ENCODE data around the gene SLC4A7. TPM values are rescaled to one million over a fixed set of nuclear protein-coding genes. Genes with fewer than 3 reads are reported as not detected.

Gene SLC4A7
- total RNA-seq, 5 donors from 2014 or later (not counting 1 experiment from before 2014, with no cell fraction given), result 47.4 to 66.4 (median 55.5) TPM

- CTCF ChIA-PET, result interaction anchor here (0.5 to 1.5 kb wide), 6 partner anchors 12 to 273 kb away, joined by 3 to 6 read pairs (median 3); no protein-coding TSS in a partner anchor
- H3K4me1 Mint-ChIP-seq, result peaks cover 47 to 49% (median 48%) of the 10 kb centered on the region in 3 donors
- Histone ChIP-seq H3K4me3 (ENCODE audit: control insufficient read depth in 1 of 2, extremely low read depth in 1 of 2, low read length in 1 of 2) (peak overlapping the region; percentile 82 to 97), H3K9me3 (no peaks in the 10 kb centered on the region), H3K27ac (ENCODE audit: low read length) (peak overlapping the region; percentile 71), H3K27me3 (replicated peaks in 1 of 2; ENCODE audit: control insufficient read depth in 2 of 2, extremely low read depth in 1 of 2, insufficient read depth in 2 of 2, low read length in 1 of 2) (no peaks in the 10 kb centered on the region), H3K4me1 (ENCODE audit: control insufficient read depth in 1 of 2, extremely low read depth in 1 of 2, insufficient read depth in 2 of 2, low read length in 2 of 2) (peaks cover 28 to 42% of the 10 kb centered on the region in 2 experiments), H3K36me3 (ENCODE audit: control insufficient read depth in 2 of 2, extremely low read depth in 1 of 2, insufficient read depth in 1 of 2, low read length in 1 of 2) (no peaks in the 10 kb centered on the region)
- ATAC-seq (replicated peaks in 1 of 4) (peak; percentile 1 to 15 (median 5)), DNase-seq (peak in 24 of 35 experiments; percentile 3 to 56 (median 12))
- H3K27ac Mint-ChIP-seq, result peak overlapping the region; percentile 96 to 97
- POLR2A ChIA-PET, result interaction anchor here in 1 of 2 donors (1.0 kb wide), 1 partner anchor 8 kb away, joined by 4 read pairs; no protein-coding TSS in a partner anchor
- no peaks in the 10 kb centered on the region for H3K27me3 Mint-ChIP-seq
- H3K36me3 Mint-ChIP-seq, result no peaks in the 10 kb centered on the region
- H3K9me3 Mint-ChIP-seq, result no peaks in the 10 kb centered on the region
- WGBS (ENCODE audit: insufficient coverage), result under 1% methylated on average over 58 of the region's 75 CpGs
- peak overlapping the region; percentile 99 to 100 (median 100) for H3K4me3 Mint-ChIP-seq
These were observed 818 bp downstream of the SLC4A7 start for GRCh38 chr3:27483117-27484014.

DNA sequence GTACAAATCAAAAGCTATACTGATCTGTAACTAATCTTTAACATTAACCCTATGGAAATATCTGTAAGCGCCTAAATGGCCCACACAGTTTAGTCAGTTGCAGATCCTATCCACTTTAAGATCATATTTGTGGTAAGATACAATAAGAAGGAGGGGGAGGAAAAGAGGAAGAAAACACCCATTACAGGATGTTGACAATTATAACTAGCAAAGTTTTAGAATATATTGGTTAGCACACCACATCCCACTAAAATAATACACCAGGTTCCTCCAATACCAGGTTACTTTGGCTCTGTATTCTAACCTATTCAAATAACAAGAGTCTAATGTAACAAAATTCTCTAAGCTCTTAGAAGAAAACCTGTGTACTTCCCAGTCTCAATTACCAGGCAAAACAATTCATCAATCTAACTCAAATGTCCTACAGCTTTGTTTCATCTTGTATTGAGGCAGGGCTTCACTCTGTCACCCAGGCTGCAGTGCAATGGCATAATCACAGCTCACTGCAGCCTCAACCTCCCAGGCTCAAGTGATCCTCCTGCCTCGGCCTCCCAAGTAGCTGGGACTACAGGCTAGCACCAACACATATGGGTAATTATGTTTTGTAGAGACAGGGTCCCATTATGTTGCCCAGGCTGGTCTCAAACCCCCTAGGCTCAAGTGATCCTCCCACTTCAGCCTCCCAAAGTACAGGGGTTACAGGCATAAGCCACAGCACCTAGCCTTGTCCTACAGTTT lies 4.2 kb downstream of the SLC4A7 start:
- H3K27ac ChIP-seq (ENCODE audit: low read length), result peak overlapping the region; percentile 71
- POLR2A ChIA-PET, result interaction anchor here (0.6 kb wide), 4 partner anchors 10 to 239 kb away, joined by 3 to 11 read pairs (median 4); no protein-coding TSS in a partner anchor
- H3K36me3 ChIP-seq (ENCODE audit: control insufficient read depth in 2 of 2, extremely low read depth in 1 of 2, insufficient read depth in 1 of 2, low read length in 1 of 2), result peaks cover 0 to 3% of the 10 kb centered on the region in 2 donors
- no peaks in the 10 kb centered on the region for H3K27me3 ChIP-seq (replicated peaks in 1 of 2; ENCODE audit: control insufficient read depth in 2 of 2, extremely low read depth in 1 of 2, insufficient read depth in 2 of 2, low read length in 1 of 2)
- no CpG with 5 or more reads among the region's 2 CpGs for WGBS (ENCODE audit: insufficient coverage)
- peak in 2 of 4 experiments; percentile 10 for ATAC-seq (replicated peaks in 1 of 4)
- H3K27me3 Mint-ChIP-seq, result no peaks in the 10 kb centered on the region
- no peaks in the 10 kb centered on the region for H3K9me3 ChIP-seq
- H3K4me1 ChIP-seq (ENCODE audit: control insufficient read depth in 1 of 2, extremely low read depth in 1 of 2, insufficient read depth in 2 of 2, low read length in 2 of 2), result peaks cover 28 to 40% of the 10 kb centered on the region in 2 experiments
- H3K4me3 Mint-ChIP-seq, result peak overlapping the region; percentile 70 to 100 (median 71)
- H3K9me3 Mint-ChIP-seq, result peaks cover 4 to 6% (median 4%) of the 10 kb centered on the region in 3 donors
- peaks cover 13% of the 10 kb centered on the region for H3K36me3 Mint-ChIP-seq
- CTCF ChIA-PET, result interaction anchor here (0.6 to 1.9 kb wide), 5 partner anchors 10 to 177 kb away, joined by 3 to 15 read pairs (median 3); no protein-coding TSS in a partner anchor
- DNase-seq, result peak in 1 of 35 experiments; percentile 34
- peak overlapping the region; percentile 95 to 96 for H3K27ac Mint-ChIP-seq
- H3K4me1 Mint-ChIP-seq, result peaks cover 71 to 77% (median 74%) of the 10 kb centered on the region in 3 donors
- H3K4me3 ChIP-seq (ENCODE audit: control insufficient read depth in 1 of 2, extremely low read depth in 1 of 2, low read length in 1 of 2), result peak overlapping the region in 1 of 2 donors; percentile 4

DNA sequence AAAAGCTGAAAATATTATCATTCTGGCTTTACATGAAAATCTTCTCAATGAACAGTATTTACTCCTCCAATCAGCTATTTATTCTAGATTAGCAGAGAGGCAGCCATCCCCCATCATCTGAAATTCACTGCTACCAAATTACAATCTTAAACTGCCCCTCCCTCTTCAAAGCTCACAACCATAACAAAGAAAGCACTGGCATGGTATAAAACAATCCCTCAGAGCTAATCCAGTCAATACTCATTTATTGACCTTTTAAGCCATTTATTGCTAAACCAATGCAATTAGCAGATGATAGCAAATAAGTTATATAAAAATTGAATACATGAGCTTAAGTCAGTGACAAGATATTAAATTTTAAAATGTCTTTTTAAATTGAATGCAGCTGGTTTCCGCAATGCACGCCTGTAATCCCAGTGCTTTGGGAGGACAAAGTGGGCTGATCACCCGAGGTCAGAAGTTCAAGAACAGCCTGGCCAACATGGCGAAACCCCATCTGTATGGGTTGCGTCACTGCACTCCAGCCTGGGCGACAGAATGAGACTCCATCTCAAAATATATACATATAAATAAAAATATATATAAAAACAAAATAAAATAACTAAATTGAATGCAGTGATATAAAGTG lies 12.1 kb downstream of the SLC4A7 start:
- Mint-ChIP-seq H3K4me3 (no peak overlapping the region), H3K9me3 (peaks cover 4 to 5% (median 4%) of the 10 kb centered on the region in 3 donors), H3K27me3 (no peaks in the 10 kb centered on the region), H3K4me1 (peaks cover 52 to 69% (median 61%) of the 10 kb centered on the region in 3 donors), H3K36me3 (peaks cover 12% of the 10 kb centered on the region), H3K27ac (peak overlapping the region in 1 of 2 donors; percentile 66)
- DNase-seq, result no peak
- no peaks in the 10 kb centered on the region for H3K9me3 ChIP-seq
- no peak overlapping the region for H3K27ac ChIP-seq (ENCODE audit: low read length)
- no peak for ATAC-seq (replicated peaks in 1 of 4)
- H3K27me3 ChIP-seq (replicated peaks in 1 of 2; ENCODE audit: control insufficient read depth in 2 of 2, extremely low read depth in 1 of 2, insufficient read depth in 2 of 2, low read length in 1 of 2), result no peaks in the 10 kb centered on the region
- 100% methylated on average over 3 of the region's 6 CpGs for WGBS (ENCODE audit: insufficient coverage)
- H3K4me1 ChIP-seq (ENCODE audit: control insufficient read depth in 1 of 2, extremely low read depth in 1 of 2, insufficient read depth in 2 of 2, low read length in 2 of 2), result peaks cover 0 to 4% of the 10 kb centered on the region in 2 experiments
- peaks cover 3% of the 10 kb centered on the region in 2 donors for H3K36me3 ChIP-seq (ENCODE audit: control insufficient read depth in 2 of 2, extremely low read depth in 1 of 2, insufficient read depth in 1 of 2, low read length in 1 of 2)
- H3K4me3 ChIP-seq (ENCODE audit: control insufficient read depth in 1 of 2, extremely low read depth in 1 of 2, low read length in 1 of 2), result no peak overlapping the region
- ChIA-PET POLR2A (interaction anchor here in 1 of 2 donors (0.7 to 0.8 kb wide), 2 partner anchors 12 to 40 kb away, joined by 3 read pairs; partner anchors contain the start of gene SLC4A7), CTCF (interaction anchor here (0.5 to 1.2 kb wide), 6 partner anchors 11 to 240 kb away, joined by 3 to 9 read pairs (median 3); partner anchors contain the start of gene SLC4A7 (in 1 of the 2))

- Mint-ChIP-seq H3K4me1 (peaks cover 23 to 48% (median 37%) of the 10 kb centered on the region in 3 donors), H3K4me3 (no peak overlapping the region), H3K27ac (peak overlapping the region in 1 of 2 donors; percentile 55), H3K27me3 (no peaks in the 10 kb centered on the region), H3K36me3 (peaks cover 7% of the 10 kb centered on the region), H3K9me3 (no peaks in the 10 kb centered on the region)
- ChIA-PET CTCF (interaction anchor here (0.6 to 2.5 kb wide), 7 partner anchors 9 to 1671 kb away, joined by 3 to 15 read pairs (median 3); no protein-coding TSS in a partner anchor), POLR2A (no interaction called here)
- no peaks in the 10 kb centered on the region for H3K36me3 ChIP-seq (ENCODE audit: control insufficient read depth in 2 of 2, extremely low read depth in 1 of 2, insufficient read depth in 1 of 2, low read length in 1 of 2)
- H3K4me3 ChIP-seq (ENCODE audit: control insufficient read depth in 1 of 2, extremely low read depth in 1 of 2, low read length in 1 of 2), result no peak overlapping the region
- no peak overlapping the region for H3K27ac ChIP-seq (ENCODE audit: low read length)
- 96% methylated on average over 3 of the region's 5 CpGs for WGBS (ENCODE audit: insufficient coverage)
- ATAC-seq (replicated peaks in 1 of 4) (no peak), DNase-seq (no peak)
- peaks cover 0 to 4% of the 10 kb centered on the region in 2 experiments for H3K4me1 ChIP-seq (ENCODE audit: control insufficient read depth in 1 of 2, extremely low read depth in 1 of 2, insufficient read depth in 2 of 2, low read length in 2 of 2)
- H3K9me3 ChIP-seq, result no peaks in the 10 kb centered on the region
- H3K27me3 ChIP-seq (replicated peaks in 1 of 2; ENCODE audit: control insufficient read depth in 2 of 2, extremely low read depth in 1 of 2, insufficient read depth in 2 of 2, low read length in 1 of 2), result no peaks in the 10 kb centered on the region
These were observed 15.8 kb downstream of the SLC4A7 start for GRCh38 chr3:27468283-27468886.

DNA sequence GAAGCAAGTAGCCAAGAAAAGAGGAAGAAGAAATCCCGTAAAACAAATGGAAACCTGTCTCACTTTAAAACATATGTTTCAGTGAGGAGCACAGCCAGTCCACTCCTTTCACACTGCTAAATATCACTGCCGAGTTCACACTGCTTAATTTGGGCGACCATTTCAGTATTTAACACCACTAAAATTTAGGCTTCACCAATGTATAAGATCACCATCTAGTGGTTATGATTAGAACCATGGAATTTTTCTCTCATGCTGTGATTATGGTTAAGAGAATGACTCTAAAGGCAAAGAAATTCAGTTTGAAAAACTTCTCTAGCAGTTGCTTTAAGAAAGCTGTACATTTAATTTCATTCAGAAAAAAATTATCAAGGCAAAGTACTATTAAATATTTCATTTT lies 16.6 kb downstream of the SLC4A7 start:
- Histone ChIP-seq H3K36me3 (ENCODE audit: control insufficient read depth in 2 of 2, extremely low read depth in 1 of 2, insufficient read depth in 1 of 2, low read length in 1 of 2) (no peaks in the 10 kb centered on the region), H3K9me3 (no peaks in the 10 kb centered on the region), H3K4me3 (ENCODE audit: control insufficient read depth in 1 of 2, extremely low read depth in 1 of 2, low read length in 1 of 2) (no peak overlapping the region), H3K27ac (ENCODE audit: low read length) (no peak overlapping the region), H3K27me3 (replicated peaks in 1 of 2; ENCODE audit: control insufficient read depth in 2 of 2, extremely low read depth in 1 of 2, insufficient read depth in 2 of 2, low read length in 1 of 2) (no peaks in the 10 kb centered on the region), H3K4me1 (ENCODE audit: control insufficient read depth in 1 of 2, extremely low read depth in 1 of 2, insufficient read depth in 2 of 2, low read length in 2 of 2) (peaks cover 0 to 4% of the 10 kb centered on the region in 2 experiments)
- WGBS (ENCODE audit: insufficient coverage), result no CpG with 5 or more reads among the region's 3 CpGs
- Mint-ChIP-seq H3K36me3 (peaks cover 6% of the 10 kb centered on the region), H3K27me3 (no peaks in the 10 kb centered on the region), H3K27ac (no peak overlapping the region), H3K4me3 (no peak overlapping the region), H3K4me1 (peaks cover 20 to 45% (median 32%) of the 10 kb centered on the region in 3 donors), H3K9me3 (no peaks in the 10 kb centered on the region)
- ATAC-seq (replicated peaks in 1 of 4) (peak; percentile 75 to 92 (median 84)), DNase-seq (peak in 2 of 35 experiments; percentile 15 to 66)
- ChIA-PET CTCF (interaction anchor here (0.6 to 2.5 kb wide), 15 partner anchors 9 to 858 kb away, joined by 3 to 15 read pairs (median 3); partner anchors contain the start of gene SLC4A7 (in 1 of the 2)), POLR2A (interaction anchor here in 1 of 2 donors (0.6 kb wide), 2 partner anchors 115 to 165 kb away, joined by 3 to 4 read pairs; no protein-coding TSS in a partner anchor)

Data from T-cell (primary cell).